Upper lobe of left lung (tissue), 4 donors: ENCODE measurements around the gene ARID5B.

Source experiments
- CTCF ChIP-seq, 6 experiments: fragments of 450-650 bp in 4 of 6; fragments of 200-600 bp in 2 of 6; sonication (generic) in 2 of 6; IDR thresholded peaks; one replicate each; pipeline ENCODE4 v1.5.1; 2016 to 2019; ENCODE audit warnings: antibody characterized with exemption in 6 of 6
- POLR2AphosphoS5 ChIP-seq, 2 donors: sonication (generic); formaldehyde crosslinking; IDR thresholded peaks; one replicate each; pipeline ENCODE4 v1.5.1; 2017; ENCODE audit warnings: antibody characterized with exemption in 2 of 2

- no peak for TF ChIP-seq CTCF (IDR thresholded peaks at IDR 0.05)
- no peak for TF ChIP-seq POLR2AphosphoS5 (IDR thresholded peaks at IDR 0.05)
Observed at GRCh38 chr10:61910894-61911293, 9.4 kb downstream of the ARID5B start.
